IMR-90 (cell line): Measurements from ENCODE around the gene MYH11.

Experiments
- CTCF ChIP-seq: conservative IDR thresholded peaks from 2 replicates; pipeline ENCODE4 v1.5.1; 2012; ENCODE audit warnings: mild to moderate bottlenecking, low read depth, low read length, improper control_type of control experiment
- FOS ChIP-seq: fragments of 150-350 bp; IDR thresholded peaks from 2 replicates; pipeline ENCODE4 v1.6.1; 2016; ENCODE audit warnings: low read depth, low read length
- MAFK ChIP-seq: IDR thresholded peaks from 2 replicates; pipeline ENCODE4 v1.6.1; 2012; ENCODE audit warnings: low read depth, low read length, improper control_type of control experiment
- POLR2A ChIP-seq: IDR thresholded peaks from 2 replicates; pipeline ENCODE4 v1.6.1; 2012; ENCODE audit warnings: mild to moderate bottlenecking, low read depth, low read length
- RAD21 ChIP-seq: IDR thresholded peaks from 2 replicates; pipeline ENCODE4 v1.6.1; 2012; ENCODE audit warnings: low read length, improper control_type of control experiment
- RFX5 ChIP-seq: IDR thresholded peaks from 2 replicates; pipeline ENCODE4 v1.8.0; 2012; ENCODE audit warnings: low read depth, mild to moderate bottlenecking, low read length, moderate library complexity
- SMC3 ChIP-seq: fragments of 150-350 bp; IDR thresholded peaks from 2 replicates; pipeline ENCODE4 v1.6.1; 2016; ENCODE audit warnings: low read depth, mild to moderate bottlenecking, antibody characterized with exemption, low read length, moderate library complexity

- TF ChIP-seq FOS (no peak), POLR2A (no peak), SMC3 (no peak), RFX5 (no peak), CTCF (no peak), RAD21 (no peak), MAFK (no peak)
Observed at GRCh38 chr16:15757077-15757386, 99.8 kb downstream of the MYH11 start.
